ENCODE results near the gene ENTPD7. TPM values are rescaled to one million over a fixed set of nuclear protein-coding genes. Genes with fewer than 3 reads are reported as not detected.

The ENTPD7 gene
- total RNA-seq, 4 donors from 2014 or later: 11.6 to 76.0 (median 35.2) TPM

DNA sequence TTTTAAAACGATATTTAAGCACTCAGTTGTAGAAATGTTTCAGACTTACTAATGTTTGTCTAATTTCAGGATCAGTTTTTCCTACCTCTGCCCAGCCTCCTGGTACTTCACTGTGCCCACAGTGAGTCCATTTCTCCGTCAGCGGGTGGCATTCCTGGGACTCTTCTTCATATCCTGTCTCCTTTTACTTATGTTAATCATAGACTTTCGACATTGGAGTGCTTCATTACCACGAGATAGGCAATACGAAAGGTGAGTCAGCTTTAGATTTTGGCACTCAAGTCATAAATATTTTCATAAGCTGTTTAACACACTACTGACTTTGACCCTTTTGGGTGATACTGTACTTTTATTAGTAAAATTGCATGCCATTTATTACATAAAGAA lies 2.1 kb downstream of the ENTPD7 start:
- Histone ChIP-seq H3K4me3 (peak overlapping the region in 2 of 4 donors; percentile 15 to 91), H3K36me3 (peaks cover 0 to 26% (median 0%) of the 10 kb centered on the region in 3 donors), H3K4me1 (peaks cover 0 to 22% (median 3%) of the 10 kb centered on the region in 4 donors), H3K9me3 (no peaks in the 10 kb centered on the region), H3K27me3 (no peaks in the 10 kb centered on the region), H3K27ac (peak overlapping the region in 3 of 4 donors; percentile 35 to 87 (median 81))
- TF ChIP-seq CTCF (IDR thresholded peaks at IDR 0.05): no peak
- TF ChIP-seq POLR2A (IDR thresholded peaks at IDR 0.05): peak; percentile 28 to 68
- DNase-seq: peak in 1 of 3 donors; percentile 55

DNA sequence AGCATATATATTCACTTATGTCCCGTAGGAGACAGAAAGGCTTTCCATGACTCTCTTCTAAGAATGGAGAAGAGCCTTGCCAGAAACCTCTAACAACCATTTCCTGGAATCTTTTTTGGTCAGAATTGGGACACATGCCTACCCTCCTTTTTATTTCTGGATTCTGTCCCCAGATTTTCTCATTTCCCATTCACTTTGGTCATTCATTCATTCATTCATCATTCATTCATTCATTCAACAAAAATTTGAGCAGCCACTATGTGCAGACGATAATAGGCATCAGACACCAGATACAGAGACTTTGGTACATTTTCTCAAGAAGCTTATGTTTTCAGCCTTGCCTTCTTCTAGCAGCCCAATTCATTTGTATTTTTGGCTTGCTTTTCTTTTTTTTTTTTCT lies 6.0 kb downstream of the ENTPD7 start:
- Histone ChIP-seq H3K27me3 (no peaks in the 10 kb centered on the region), H3K9me3 (no peaks in the 10 kb centered on the region), H3K4me3 (no peak overlapping the region), H3K4me1 (peaks cover 0 to 12% (median 0%) of the 10 kb centered on the region in 4 donors), H3K36me3 (peaks cover 0 to 32% (median 0%) of the 10 kb centered on the region in 3 donors), H3K27ac (no peak overlapping the region)
- DNase-seq: no peak
- no peak for TF ChIP-seq POLR2A (IDR thresholded peaks at IDR 0.05)
- TF ChIP-seq CTCF (IDR thresholded peaks at IDR 0.05): no peak

DNA sequence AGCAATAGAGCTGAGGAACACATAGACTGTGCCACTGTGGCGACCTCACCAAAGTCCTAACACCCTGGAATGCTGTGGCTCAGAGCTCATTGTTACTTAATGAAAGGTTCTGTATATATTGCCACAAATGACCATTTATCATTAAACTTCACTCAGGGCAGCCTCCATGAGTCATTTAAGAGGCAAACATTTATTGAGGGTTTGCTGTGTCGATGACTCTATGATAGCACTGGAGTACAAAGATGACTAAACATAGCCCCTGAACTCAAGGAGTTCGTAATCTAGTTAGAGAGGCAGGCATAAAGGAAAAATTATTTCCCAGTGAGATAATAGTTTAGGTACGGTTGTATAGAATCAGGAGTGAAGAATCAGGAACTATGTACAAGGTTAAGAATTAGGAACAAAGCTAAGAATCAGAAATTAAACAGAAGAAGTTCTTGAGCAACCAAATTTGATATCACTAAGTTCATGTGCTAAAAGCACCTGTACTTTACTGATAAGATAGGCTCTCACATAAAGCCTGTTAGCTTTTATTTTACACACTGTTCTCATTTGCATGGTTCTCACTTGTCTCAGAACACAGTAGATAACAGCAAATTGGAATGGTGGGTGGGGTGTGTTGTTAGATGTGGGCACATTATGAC lies 7.9 kb downstream of the ENTPD7 start:
- H3K4me3 ChIP-seq: no peak overlapping the region
- no peaks in the 10 kb centered on the region for H3K27me3 ChIP-seq
- TF ChIP-seq POLR2A (IDR thresholded peaks at IDR 0.05) (no peak), CTCF (IDR thresholded peaks at IDR 0.05) (no peak)
- H3K36me3 ChIP-seq: peaks cover 0 to 39% (median 0%) of the 10 kb centered on the region in 3 donors
- peaks cover 0 to under 1% (median 0%) of the 10 kb centered on the region in 4 donors for H3K4me1 ChIP-seq
- H3K9me3 ChIP-seq: no peaks in the 10 kb centered on the region
- peak in 1 of 3 donors; percentile 54 for DNase-seq
- peak overlapping the region in 2 of 4 donors; percentile 49 to 74 for H3K27ac ChIP-seq

DNA sequence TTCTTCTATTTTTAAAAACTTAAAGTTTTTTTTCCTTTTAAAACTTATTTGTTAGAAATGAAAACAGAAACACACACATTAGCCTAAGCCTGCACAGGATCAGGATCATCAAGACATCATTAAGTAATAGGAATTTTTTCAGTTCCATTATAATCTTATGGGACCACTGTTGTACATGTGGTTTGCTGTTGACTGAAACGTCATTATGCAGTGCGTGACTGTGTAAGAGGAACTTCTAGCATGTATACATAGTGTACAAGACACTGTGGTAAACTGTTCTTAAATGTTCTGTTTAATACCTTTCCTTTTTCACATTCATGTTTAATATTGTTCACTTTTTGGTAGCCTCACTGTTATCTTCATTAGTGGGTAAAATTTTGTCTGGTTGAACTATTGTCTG lies 12.1 kb downstream of the ENTPD7 start:
- Histone ChIP-seq H3K4me1 (no peaks in the 10 kb centered on the region), H3K9me3 (no peaks in the 10 kb centered on the region), H3K4me3 (no peak overlapping the region), H3K36me3 (peaks cover 0 to 12% (median 0%) of the 10 kb centered on the region in 3 donors), H3K27ac (no peak overlapping the region), H3K27me3 (no peaks in the 10 kb centered on the region)
- DNase-seq: no peak
- TF ChIP-seq POLR2A (IDR thresholded peaks at IDR 0.05): no peak
- no peak for TF ChIP-seq CTCF (IDR thresholded peaks at IDR 0.05)

GRCh38 chr10:99672884-99673283 lies 13.6 kb downstream of the ENTPD7 start:
- no peak for TF ChIP-seq CTCF (IDR thresholded peaks at IDR 0.05)
- no peak for TF ChIP-seq POLR2A (IDR thresholded peaks at IDR 0.05)
- Histone ChIP-seq H3K27me3 (no peaks in the 10 kb centered on the region), H3K4me3 (no peak overlapping the region), H3K36me3 (peaks cover 0 to 11% (median 0%) of the 10 kb centered on the region in 3 donors), H3K4me1 (no peaks in the 10 kb centered on the region), H3K9me3 (no peaks in the 10 kb centered on the region), H3K27ac (no peak overlapping the region)
- DNase-seq: no peak
